Measurements from ENCODE around the gene ROS1. TPM values are rescaled to one million over a fixed set of nuclear protein-coding genes. Genes with fewer than 3 reads are reported as not detected.

The ROS1 gene
- total and polyA plus RNA-seq, 2 donors (not counting 3 experiments of a cell fraction or from before 2014, with no cell fraction given), result not detected

DNA sequence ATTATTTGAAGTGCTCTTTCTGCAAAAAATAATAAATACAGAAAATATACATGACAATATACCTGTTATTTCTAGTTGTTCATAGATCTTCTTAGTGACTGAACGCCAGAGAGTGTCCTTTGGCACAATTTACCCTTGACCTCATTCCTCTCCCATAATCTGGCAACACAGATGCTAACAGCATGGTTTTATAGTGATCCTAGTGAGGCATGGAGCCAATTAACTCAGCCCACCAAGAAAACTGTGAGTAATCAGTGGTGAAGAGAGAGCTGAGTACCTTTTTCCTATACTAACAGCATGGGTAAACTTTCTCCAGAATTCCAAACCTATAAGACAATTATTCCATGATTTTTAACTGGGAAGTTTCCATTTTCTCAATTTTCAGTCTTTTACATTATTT lies 99.3 kb downstream of the ROS1 start:
- BruUV-seq (replicated peaks), result no TSS peak
- Histone ChIP-seq H3K9me3 (replicated peaks; ENCODE audit: control insufficient read depth, insufficient read depth, low read length) (no peaks in the 10 kb centered on the region), H3K9me1 (replicated peaks; ENCODE audit: control insufficient read depth, extremely low read depth, insufficient read depth, low read length) (no peaks in the 10 kb centered on the region), H3K79me2 (ENCODE audit: control insufficient read depth, insufficient read depth, low read length) (no peaks in the 10 kb centered on the region), H3K4me1 (ENCODE audit: control insufficient read depth, extremely low read depth, insufficient read depth, low read length) (no peaks in the 10 kb centered on the region), H3K9ac (replicated peaks; ENCODE audit: extremely low read depth, insufficient read depth, low read length) (no peak overlapping the region), H4K20me1 (replicated peaks; ENCODE audit: control insufficient read depth, extremely low read depth, insufficient read depth, low read length) (no peaks in the 10 kb centered on the region), H3K4me3 (replicated peaks in 1 of 3; ENCODE audit: insufficient read depth in 1 of 3, low read depth in 1 of 3, low read length in 3 of 3) (no peak overlapping the region), H3K36me3 (ENCODE audit: control insufficient read depth in 2 of 2, extremely low read depth in 1 of 2, insufficient read depth in 2 of 2, low read length in 2 of 2) (no peaks in the 10 kb centered on the region), H3K27ac (ENCODE audit: insufficient read depth, low read depth, low read length) (no peak overlapping the region), H2AFZ (ENCODE audit: low read depth, low read length) (no peak overlapping the region), H3K4me2 (ENCODE audit: insufficient read depth, low read length) (no peak overlapping the region), H3K27me3 (ENCODE audit: control insufficient read depth in 2 of 2, insufficient read depth in 2 of 2, low read length in 2 of 2) (no peaks in the 10 kb centered on the region)
- TF ChIP-seq EZH2 (IDR thresholded peaks at IDR 0.05; ENCODE audit: borderline replicate concordance, low read depth, low read length, severe bottlenecking) (no peak), MYC (IDR thresholded peaks at IDR 0.05; ENCODE audit: low read depth, low read length) (no peak), GATA2 (IDR thresholded peaks at IDR 0.05; ENCODE audit: insufficient read depth, insufficient read length, low read depth, low read length) (no peak), FOS (IDR thresholded peaks at IDR 0.05; ENCODE audit: borderline replicate concordance, insufficient read depth, low read length) (no peak), POLR2AphosphoS5 (IDR thresholded peaks at IDR 0.05; ENCODE audit: insufficient read depth, low read depth, low read length) (no peak), JUN (IDR thresholded peaks at IDR 0.05; ENCODE audit: borderline replicate concordance, insufficient read depth, insufficient read length, low read depth) (no peak), POLR2A (IDR thresholded peaks at IDR 0.05; ENCODE audit: low read depth, low read length) (no peak)
- dilution Hi-C loops (cut with MboI; ENCODE audit: extremely low pct_ligation_motif_present, low sequenced_read_pairs), result no loop called here
- CTCF ChIA-PET, result interaction anchor here (1.5 kb wide), 1 partner anchor 11 kb away, joined by 3 read pairs; no protein-coding TSS in a partner anchor
- DNase-seq (ENCODE audit: low read depth, low spot score) (no peak), FAIRE-seq (no peak)
- POLR2A ChIA-PET, result no interaction called here
- intact Hi-C loops (cut with micrococcal nuclease), result no loop called here

DNA sequence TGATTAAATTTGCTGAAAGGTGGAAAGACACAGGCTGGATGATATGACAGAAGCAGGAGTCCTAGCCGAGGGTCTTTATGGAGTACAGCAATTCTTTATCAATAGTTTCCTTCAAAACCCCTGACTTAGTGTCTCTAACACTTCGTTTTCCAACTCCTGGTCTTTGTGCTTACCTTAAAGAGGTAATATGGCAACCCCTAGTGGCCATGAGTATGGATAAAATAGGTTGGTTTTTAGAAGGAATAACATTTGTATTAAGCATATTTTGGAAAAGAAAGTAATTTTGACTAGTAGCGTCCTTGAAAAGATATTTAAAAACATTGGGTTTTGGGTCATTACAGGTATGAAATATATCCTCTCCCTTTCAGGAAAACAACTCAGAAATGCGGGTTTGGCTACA lies 108.5 kb downstream of the ROS1 start:
- Histone ChIP-seq H3K79me2 (ENCODE audit: control insufficient read depth, insufficient read depth, low read length) (no peaks in the 10 kb centered on the region), H3K9me3 (replicated peaks; ENCODE audit: control insufficient read depth, insufficient read depth, low read length) (no peaks in the 10 kb centered on the region), H3K4me1 (ENCODE audit: control insufficient read depth, extremely low read depth, insufficient read depth, low read length) (no peaks in the 10 kb centered on the region), H3K27me3 (ENCODE audit: control insufficient read depth in 2 of 2, insufficient read depth in 2 of 2, low read length in 2 of 2) (no peaks in the 10 kb centered on the region), H3K27ac (ENCODE audit: insufficient read depth, low read depth, low read length) (no peak overlapping the region), H3K9me1 (replicated peaks; ENCODE audit: control insufficient read depth, extremely low read depth, insufficient read depth, low read length) (no peaks in the 10 kb centered on the region), H3K36me3 (ENCODE audit: control insufficient read depth in 2 of 2, extremely low read depth in 1 of 2, insufficient read depth in 2 of 2, low read length in 2 of 2) (no peaks in the 10 kb centered on the region), H4K20me1 (replicated peaks; ENCODE audit: control insufficient read depth, extremely low read depth, insufficient read depth, low read length) (no peaks in the 10 kb centered on the region), H2AFZ (ENCODE audit: low read depth, low read length) (no peak overlapping the region), H3K9ac (replicated peaks; ENCODE audit: extremely low read depth, insufficient read depth, low read length) (no peak overlapping the region), H3K4me3 (replicated peaks in 1 of 3; ENCODE audit: insufficient read depth in 1 of 3, low read depth in 1 of 3, low read length in 3 of 3) (no peak overlapping the region), H3K4me2 (ENCODE audit: insufficient read depth, low read length) (no peak overlapping the region)
- CTCF ChIA-PET, result no interaction called here
- DNase-seq (ENCODE audit: low read depth, low spot score) (no peak), FAIRE-seq (no peak)
- dilution Hi-C loops (cut with MboI; ENCODE audit: extremely low pct_ligation_motif_present, low sequenced_read_pairs), result no loop called here
- intact Hi-C loops (cut with micrococcal nuclease), result loop anchor here (1.0 kb wide), 1 partner anchor 345 kb away; no protein-coding TSS in a partner anchor
- TF ChIP-seq JUN (IDR thresholded peaks at IDR 0.05; ENCODE audit: borderline replicate concordance, insufficient read depth, insufficient read length, low read depth), result no peak
- TF ChIP-seq, protein P1, sequence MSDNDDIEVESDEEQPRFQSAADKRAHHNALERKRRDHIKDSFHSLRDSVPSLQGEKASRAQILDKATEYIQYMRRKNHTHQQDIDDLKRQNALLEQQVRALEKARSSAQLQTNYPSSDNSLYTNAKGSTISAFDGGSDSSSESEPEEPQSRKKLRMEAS (IDR thresholded peaks at IDR 0.05; ENCODE audit: insufficient read depth, insufficient read length), result no peak
- TF ChIP-seq, protein P2, sequence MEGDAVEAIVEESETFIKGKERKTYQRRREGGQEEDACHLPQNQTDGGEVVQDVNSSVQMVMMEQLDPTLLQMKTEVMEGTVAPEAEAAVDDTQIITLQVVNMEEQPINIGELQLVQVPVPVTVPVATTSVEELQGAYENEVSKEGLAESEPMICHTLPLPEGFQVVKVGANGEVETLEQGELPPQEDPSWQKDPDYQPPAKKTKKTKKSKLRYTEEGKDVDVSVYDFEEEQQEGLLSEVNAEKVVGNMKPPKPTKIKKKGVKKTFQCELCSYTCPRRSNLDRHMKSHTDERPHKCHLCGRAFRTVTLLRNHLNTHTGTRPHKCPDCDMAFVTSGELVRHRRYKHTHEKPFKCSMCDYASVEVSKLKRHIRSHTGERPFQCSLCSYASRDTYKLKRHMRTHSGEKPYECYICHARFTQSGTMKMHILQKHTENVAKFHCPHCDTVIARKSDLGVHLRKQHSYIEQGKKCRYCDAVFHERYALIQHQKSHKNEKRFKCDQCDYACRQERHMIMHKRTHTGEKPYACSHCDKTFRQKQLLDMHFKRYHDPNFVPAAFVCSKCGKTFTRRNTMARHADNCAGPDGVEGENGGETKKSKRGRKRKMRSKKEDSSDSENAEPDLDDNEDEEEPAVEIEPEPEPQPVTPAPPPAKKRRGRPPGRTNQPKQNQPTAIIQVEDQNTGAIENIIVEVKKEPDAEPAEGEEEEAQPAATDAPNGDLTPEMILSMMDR (IDR thresholded peaks at IDR 0.05; ENCODE audit: extremely low read depth in 1 of 2, insufficient read depth in 1 of 2, low read depth in 1 of 2, low read length in 2 of 2), result no peak
- no peak for TF ChIP-seq EZH2 (IDR thresholded peaks at IDR 0.05; ENCODE audit: borderline replicate concordance, low read depth, low read length, severe bottlenecking)
- no peak for TF ChIP-seq GATA2 (IDR thresholded peaks at IDR 0.05; ENCODE audit: insufficient read depth, insufficient read length, low read depth, low read length)
- TF ChIP-seq POLR2AphosphoS5 (IDR thresholded peaks at IDR 0.05; ENCODE audit: insufficient read depth, low read depth, low read length), result no peak
- TF ChIP-seq MYC (IDR thresholded peaks at IDR 0.05; ENCODE audit: low read depth, low read length), result no peak
- no peak for TF ChIP-seq FOS (IDR thresholded peaks at IDR 0.05; ENCODE audit: borderline replicate concordance, insufficient read depth, low read length)
- TF ChIP-seq POLR2A (IDR thresholded peaks at IDR 0.05; ENCODE audit: low read depth, low read length), result no peak
- POLR2A ChIA-PET, result no interaction called here
- BruUV-seq (replicated peaks), result no TSS peak
